Activated CD4-positive, alpha-beta memory T cell treated with anti-CD3 and anti-CD28 coated beads for 36 hours (primary cell): Measurements from ENCODE around the gene SLC23A2. TPM values are rescaled to one million over a fixed set of nuclear protein-coding genes. Genes with fewer than 3 reads are reported as not detected.
"Not testable (repeated sequence)": the region's sequence is repeated elsewhere in the genome, so short reads cannot be mapped to it uniquely, and the experiment has no call there.

ENCODE experiments used
- CTCF ChIA-PET: fragments of 350-600 bp; sonication (Branson Sonifier 250); formaldehyde crosslinking; loops from one replicate; lab custom pipeline; 2021; ENCODE audit warnings: antibody characterized with exemption, inconsistent platforms; lab: Charles Lee
- POLR2A ChIA-PET: fragments of 350-600 bp; sonication (Branson Sonifier 250); formaldehyde crosslinking; loops from one replicate; lab custom pipeline; 2021; ENCODE audit warnings: antibody characterized with exemption; lab: Charles Lee
- DNase-seq: peaks from one replicate; pipeline ENCODE4 v3.0.0-alpha.2; 2020
- H3K27ac Mint-ChIP-seq: one replicate; pipeline ENCODE4 v1.8.0; 2021; ENCODE audit warnings: mixed read lengths
- H3K27me3 Mint-ChIP-seq: one replicate; pipeline ENCODE4 v1.8.0; 2021; ENCODE audit warnings: mixed read lengths
- H3K36me3 Mint-ChIP-seq: one replicate; pipeline ENCODE4 v1.8.0; 2021; ENCODE audit warnings: mixed read lengths
- H3K4me1 Mint-ChIP-seq: one replicate; pipeline ENCODE4 v1.8.0; 2021; ENCODE audit warnings: low read depth, mixed read lengths
- H3K4me3 Mint-ChIP-seq: one replicate; pipeline ENCODE4 v1.8.0; 2021; ENCODE audit warnings: mild to moderate bottlenecking, mixed read lengths
- H3K9me3 Mint-ChIP-seq: one replicate; pipeline ENCODE4 v1.8.0; 2021; ENCODE audit warnings: mixed read lengths
- intact Hi-C: fragments of 100-400 bp; cut with micrococcal nuclease; formaldehyde crosslinking; loops from one replicate; pipeline ENCODE4 v1.15.1; 2023
- total RNA-seq, 2 experiments: library from RNA; stranded (reverse); gene quantifications; one replicate each; pipeline ENCODE4 v1.2.3, GENCODE V29; 2021

Gene SLC23A2
- total RNA-seq, 2 experiments from 2014 or later, result 14.0 to 14.9 TPM

GRCh38 chr20:4856022-4856755 lies 145.1 kb downstream of the SLC23A2 start:
- POLR2A ChIA-PET, result no interaction called here
- no peak overlapping the region for H3K27ac Mint-ChIP-seq
- CTCF ChIA-PET, result no interaction called here
- peaks cover 42% of the 10 kb centered on the region for H3K36me3 Mint-ChIP-seq
- no peak overlapping the region for H3K4me3 Mint-ChIP-seq
- no peak for DNase-seq
- no peaks in the 10 kb centered on the region for H3K4me1 Mint-ChIP-seq
- H3K9me3 Mint-ChIP-seq, result no peaks in the 10 kb centered on the region
- H3K27me3 Mint-ChIP-seq, result no peaks in the 10 kb centered on the region
- intact Hi-C loops, result no loop called here

GRCh38 chr20:4855555-4855954 lies 145.8 kb downstream of the SLC23A2 start:
- Mint-ChIP-seq H3K4me1 (no peaks in the 10 kb centered on the region), H3K27me3 (no peaks in the 10 kb centered on the region), H3K27ac (no peak overlapping the region), H3K36me3 (peaks cover 39% of the 10 kb centered on the region), H3K4me3 (no peak overlapping the region), H3K9me3 (no peaks in the 10 kb centered on the region)
- ChIA-PET CTCF (interaction anchor here (0.5 kb wide), 1 partner anchor 12 kb away, joined by 3 read pairs; no protein-coding TSS in a partner anchor), POLR2A (no interaction called here)
- intact Hi-C loops, result no loop called here
- no peak for DNase-seq

DNA sequence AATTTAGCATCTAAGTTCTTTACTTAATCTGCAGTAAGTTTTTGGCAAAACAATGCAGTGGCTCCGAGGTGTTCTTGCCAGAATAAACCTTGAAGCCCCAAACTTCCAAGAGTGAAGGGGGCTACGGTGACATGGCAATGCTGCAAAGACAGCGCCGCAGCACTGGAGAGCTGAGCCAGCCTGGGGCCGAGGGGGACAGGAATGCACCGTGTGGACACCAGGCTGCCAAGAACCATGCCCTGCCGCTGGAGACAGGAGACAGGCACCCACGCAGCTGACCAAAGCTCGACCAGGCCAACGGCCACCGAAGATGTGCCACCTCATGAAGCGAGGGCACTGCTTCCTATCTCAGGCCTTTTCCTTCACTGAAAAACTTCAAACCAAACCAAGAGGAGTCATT lies 146.2 kb downstream of the SLC23A2 start:
- Mint-ChIP-seq H3K9me3 (no peaks in the 10 kb centered on the region), H3K4me1 (no peaks in the 10 kb centered on the region), H3K27ac (no peak overlapping the region), H3K36me3 (peaks cover 35% of the 10 kb centered on the region), H3K27me3 (no peaks in the 10 kb centered on the region), H3K4me3 (no peak overlapping the region)
- intact Hi-C loops, result no loop called here
- ChIA-PET CTCF (interaction anchor here (0.5 to 1.0 kb wide), 2 partner anchors 11 to 96 kb away, joined by 3 read pairs; no protein-coding TSS in a partner anchor), POLR2A (no interaction called here)
- no peak for DNase-seq

DNA sequence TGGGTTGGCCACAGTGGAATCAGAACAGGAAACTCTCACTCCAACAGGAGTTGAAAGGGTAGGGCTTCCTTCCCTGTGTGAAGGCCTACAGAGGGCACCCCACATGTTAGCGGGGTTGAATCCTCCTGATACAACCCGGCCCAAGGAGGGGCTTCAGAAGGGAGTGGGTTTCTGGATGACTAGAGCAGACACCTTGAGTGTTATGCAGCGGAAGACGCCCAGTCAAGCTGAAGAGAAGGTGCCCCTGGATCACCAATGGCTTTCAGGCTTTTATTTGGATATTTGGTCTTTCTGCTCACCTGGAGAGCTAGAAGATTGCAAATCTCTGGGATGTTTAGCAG lies 146.8 kb downstream of the SLC23A2 start:
- H3K27me3 Mint-ChIP-seq, result no peaks in the 10 kb centered on the region
- peaks cover 33% of the 10 kb centered on the region for H3K36me3 Mint-ChIP-seq
- POLR2A ChIA-PET, result no interaction called here
- DNase-seq, result no peak
- H3K9me3 Mint-ChIP-seq, result no peaks in the 10 kb centered on the region
- CTCF ChIA-PET, result interaction anchor here (1.0 kb wide), 1 partner anchor 95 kb away, joined by 3 read pairs; no protein-coding TSS in a partner anchor
- H3K4me1 Mint-ChIP-seq, result no peaks in the 10 kb centered on the region
- H3K27ac Mint-ChIP-seq, result no peak overlapping the region
- intact Hi-C loops, result no loop called here
- no peak overlapping the region for H3K4me3 Mint-ChIP-seq

DNA sequence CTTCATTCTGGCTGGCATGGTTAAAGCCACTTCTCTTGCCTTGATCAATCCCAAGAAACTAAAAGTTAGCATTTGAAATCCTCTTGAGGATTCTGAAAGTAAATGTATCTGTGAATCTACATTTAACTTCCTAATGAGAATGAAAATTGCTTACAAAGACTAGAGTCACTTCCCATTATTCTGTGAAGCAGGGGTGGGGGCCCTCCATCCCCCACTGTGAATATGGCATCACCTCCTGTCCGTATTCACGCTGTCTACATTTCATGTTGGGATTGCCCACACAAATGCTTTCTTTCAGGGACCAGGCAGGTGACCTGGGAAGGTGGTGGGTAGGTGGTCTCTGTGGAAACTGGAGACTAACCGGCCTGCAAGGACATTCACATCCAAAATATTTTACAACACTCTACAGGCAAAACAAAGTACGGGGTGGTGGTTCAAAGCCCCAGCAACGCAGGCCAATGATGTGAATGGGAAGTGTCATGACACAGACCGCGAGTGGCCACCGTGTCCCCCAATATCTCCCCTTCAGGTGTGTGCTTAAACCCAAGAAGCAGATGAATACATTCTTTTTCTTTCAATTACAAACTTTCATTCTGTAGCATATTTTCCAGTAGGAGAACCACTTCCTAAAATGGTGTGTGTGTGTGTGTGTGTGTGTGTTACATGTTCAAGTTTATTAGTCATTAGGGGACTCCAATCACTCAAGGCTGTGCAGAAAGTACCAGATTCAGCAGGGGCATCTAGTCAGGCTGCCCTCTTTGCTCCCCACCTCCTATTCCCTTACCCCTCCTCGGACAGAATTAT lies 147.4 kb downstream of the SLC23A2 start:
- Mint-ChIP-seq H3K4me3 (no peak overlapping the region), H3K36me3 (peaks cover 31% of the 10 kb centered on the region), H3K9me3 (no peaks in the 10 kb centered on the region), H3K27me3 (no peaks in the 10 kb centered on the region), H3K4me1 (no peaks in the 10 kb centered on the region), H3K27ac (no peak overlapping the region)
- POLR2A ChIA-PET, result no interaction called here
- CTCF ChIA-PET, result interaction anchor here (1.0 kb wide), 1 partner anchor 95 kb away, joined by 3 read pairs; no protein-coding TSS in a partner anchor
- intact Hi-C loops, result no loop called here
- DNase-seq, result no peak

- CTCF ChIA-PET, result no interaction called here
- Mint-ChIP-seq H3K9me3 (no peaks in the 10 kb centered on the region), H3K4me1 (no peaks in the 10 kb centered on the region), H3K27ac (no peak overlapping the region), H3K36me3 (peaks cover 21% of the 10 kb centered on the region), H3K4me3 (no peak overlapping the region), H3K27me3 (no peaks in the 10 kb centered on the region)
- POLR2A ChIA-PET, result no interaction called here
- intact Hi-C loops, result no loop called here
- DNase-seq, result no peak
These were observed 148.3 kb downstream of the SLC23A2 start for GRCh38 chr20:4853004-4853403.

- no peak for DNase-seq
- intact Hi-C loops, result no loop called here
- ChIA-PET CTCF (no interaction called here), POLR2A (no interaction called here)
- Mint-ChIP-seq H3K27ac (no peak overlapping the region), H3K27me3 (no peaks in the 10 kb centered on the region), H3K36me3 (peaks cover 7% of the 10 kb centered on the region), H3K4me3 (no peak overlapping the region), H3K4me1 (no peaks in the 10 kb centered on the region), H3K9me3 (no peaks in the 10 kb centered on the region)
These were observed 150.3 kb downstream of the SLC23A2 start for GRCh38 chr20:4850960-4851359.

- POLR2A ChIA-PET, DNase-seq, H3K27me3 Mint-ChIP-seq, H3K27ac Mint-ChIP-seq, H3K4me1 Mint-ChIP-seq, H3K36me3 Mint-ChIP-seq, intact Hi-C loops, H3K9me3 Mint-ChIP-seq, H3K4me3 Mint-ChIP-seq: not testable (repeated sequence)
- CTCF ChIA-PET, result interaction anchor here (0.6 kb wide), 1 partner anchor 92 kb away, joined by 3 read pairs; no protein-coding TSS in a partner anchor
These were observed 152.5 kb downstream of the SLC23A2 start for GRCh38 chr20:4848829-4849228.

GRCh38 chr20:4848041-4848440 lies 153.3 kb downstream of the SLC23A2 start:
- no peak for DNase-seq
- H3K4me3 Mint-ChIP-seq, result no peak overlapping the region
- H3K27ac Mint-ChIP-seq, result no peak overlapping the region
- H3K36me3 Mint-ChIP-seq, result peaks cover 3% of the 10 kb centered on the region
- H3K4me1 Mint-ChIP-seq, result peaks cover 8% of the 10 kb centered on the region
- peaks cover 2% of the 10 kb centered on the region for H3K9me3 Mint-ChIP-seq
- no peaks in the 10 kb centered on the region for H3K27me3 Mint-ChIP-seq
- ChIA-PET POLR2A (no interaction called here), CTCF (no interaction called here)
- intact Hi-C loops, result no loop called here

GRCh38 chr20:4846821-4847220 lies 154.5 kb downstream of the SLC23A2 start:
- Mint-ChIP-seq H3K4me3 (no peak overlapping the region), H3K27ac (no peak overlapping the region), H3K4me1 (peaks cover 8% of the 10 kb centered on the region), H3K9me3 (peaks cover 2% of the 10 kb centered on the region), H3K36me3 (peaks cover 3% of the 10 kb centered on the region), H3K27me3 (no peaks in the 10 kb centered on the region)
- intact Hi-C loops, result no loop called here
- POLR2A ChIA-PET, result no interaction called here
- CTCF ChIA-PET, result interaction anchor here (0.8 kb wide), 1 partner anchor 87 kb away, joined by 4 read pairs; no protein-coding TSS in a partner anchor
- DNase-seq, result no peak

DNA sequence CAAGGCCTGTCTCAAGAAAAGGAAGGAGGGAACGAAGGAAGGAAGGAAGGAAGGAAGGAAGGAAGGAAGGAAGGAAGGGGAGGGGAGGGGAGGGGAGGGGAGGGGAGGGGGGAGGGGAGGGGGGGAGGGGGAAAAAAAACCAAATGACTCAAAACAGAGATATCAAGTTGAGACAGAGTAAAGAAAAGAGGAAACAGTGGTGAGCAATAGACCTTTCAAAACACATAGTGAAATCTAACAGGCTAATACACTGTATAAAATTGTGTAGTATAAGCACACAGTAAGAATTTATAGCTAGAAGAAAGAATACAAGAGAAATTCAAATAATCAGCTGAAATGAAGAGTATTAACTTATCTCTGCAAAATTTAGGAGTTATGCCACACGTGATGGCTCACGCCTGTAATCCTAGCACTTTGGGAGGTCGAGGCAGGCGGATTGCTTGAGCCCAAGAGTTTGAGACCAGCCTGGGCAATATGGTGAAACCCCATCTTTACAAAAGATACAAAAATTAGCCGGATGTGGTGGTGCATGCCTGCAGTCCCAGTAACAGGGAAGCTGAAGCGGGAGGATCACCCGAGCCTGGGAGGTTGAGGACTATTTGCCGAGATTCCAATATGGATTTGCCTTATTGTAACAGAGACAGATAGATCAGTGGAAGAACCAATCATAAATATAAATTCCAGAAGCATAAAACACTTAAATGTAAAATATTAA lies 156.4 kb downstream of the SLC23A2 start:
- intact Hi-C loops, result no loop called here
- ChIA-PET CTCF (interaction anchor here (1.0 kb wide), 1 partner anchor 31 kb away, joined by 3 read pairs; no protein-coding TSS in a partner anchor), POLR2A (interaction anchor here (1.4 kb wide), 1 partner anchor 30 kb away, joined by 3 read pairs; no protein-coding TSS in a partner anchor)
- H3K27ac Mint-ChIP-seq, result no peak overlapping the region
- DNase-seq, result no peak
- H3K9me3 Mint-ChIP-seq, result peaks cover 2% of the 10 kb centered on the region
- H3K4me3 Mint-ChIP-seq, result no peak overlapping the region
- no peaks in the 10 kb centered on the region for H3K27me3 Mint-ChIP-seq
- H3K36me3 Mint-ChIP-seq, result no peaks in the 10 kb centered on the region
- peaks cover 8% of the 10 kb centered on the region for H3K4me1 Mint-ChIP-seq

- H3K27ac Mint-ChIP-seq, result peak overlapping the region; percentile 23
- peaks cover 8% of the 10 kb centered on the region for H3K4me1 Mint-ChIP-seq
- POLR2A ChIA-PET, result interaction anchor here (1.4 kb wide), 1 partner anchor 29 kb away, joined by 3 read pairs; no protein-coding TSS in a partner anchor
These were observed 157.0 kb downstream of the SLC23A2 start for GRCh38 chr20:4844325-4844724.

More at GRCh38 chr20:4844325-4844724, 157.0 kb downstream of the SLC23A2 start:
- CTCF ChIA-PET, result interaction anchor here (0.7 to 1.0 kb wide), 2 partner anchors 11 to 30 kb away, joined by 3 read pairs; no protein-coding TSS in a partner anchor
- no peak for DNase-seq
- Mint-ChIP-seq H3K27me3 (no peaks in the 10 kb centered on the region), H3K4me3 (no peak overlapping the region), H3K9me3 (peaks cover 2% of the 10 kb centered on the region), H3K36me3 (no peaks in the 10 kb centered on the region)
- intact Hi-C loops, result no loop called here
